Neural cell (in vitro differentiated cells): Measurements from ENCODE around the gene SSTR5. TPM values are rescaled to one million over a fixed set of nuclear protein-coding genes. Genes with fewer than 3 reads are reported as not detected.

Experiments
- H2AFZ ChIP-seq: fragments of 200-600, 300-800 bp; sonication (generic), shearing (Covaris generic); 2 replicates; pipeline ENCODE4 v1.6.0; 2014; ENCODE audit warnings: low read depth, mild to moderate bottlenecking, antibody characterized with exemption, low read length, moderate library complexity
- H3F3A ChIP-seq: fragments of 200-600 bp; shearing (Covaris generic); 2 replicates; pipeline ENCODE4 v1.6.1; 2016; ENCODE audit warnings: mild to moderate bottlenecking, moderate library complexity, mixed read lengths, antibody characterized with exemption, low read length; ENCODE audit not compliant: insufficient read depth, poor library complexity, severe bottlenecking
- H3K27ac ChIP-seq: fragments of 200-600, 300-800 bp; sonication (generic), shearing (Covaris generic); 2 replicates; pipeline ENCODE4 v1.5.1; 2014; ENCODE audit warnings: mild to moderate bottlenecking, low read length, moderate library complexity
- H3K27me3 ChIP-seq: fragments of 300-800, 200-600 bp; sonication (generic), shearing (Covaris generic); 2 replicates; pipeline ENCODE4 v1.6.0; 2014; ENCODE audit warnings: mild to moderate bottlenecking, low read depth, low read length, moderate library complexity; ENCODE audit not compliant: insufficient read depth
- H3K36me3 ChIP-seq: fragments of 300-800, 200-600 bp; sonication (generic), shearing (Covaris generic); 2 replicates; pipeline ENCODE4 v1.5.1; 2014; ENCODE audit warnings: mild to moderate bottlenecking, antibody characterized with exemption, low read length, moderate library complexity; ENCODE audit not compliant: insufficient read depth
- H3K4me2 ChIP-seq: fragments of 300-800, 200-600 bp; sonication (generic), shearing (Covaris generic); 2 replicates; pipeline ENCODE4 v1.6.0; 2014; ENCODE audit warnings: mild to moderate bottlenecking, low read length
- H3K4me3 ChIP-seq: fragments of 300-800, 200-600 bp; sonication (generic), shearing (Covaris generic); 2 replicates; pipeline ENCODE4 v1.5.1; 2014; ENCODE audit warnings: mild to moderate bottlenecking, low read length, moderate library complexity
- H3K79me2 ChIP-seq: fragments of 200-600 bp; shearing (Covaris generic); replicated peaks from 2 replicates; pipeline ENCODE4 v1.6.0; 2014; ENCODE audit warnings: mild to moderate bottlenecking, low read length, moderate library complexity; ENCODE audit not compliant: insufficient read depth
- H3K9ac ChIP-seq: fragments of 300-800, 200-600 bp; sonication (generic), shearing (Covaris generic); 2 replicates; pipeline ENCODE4 v1.6.1; 2016; ENCODE audit warnings: mild to moderate bottlenecking, low read length, mixed read lengths
- H3K9me2 ChIP-seq: fragments of 200-600 bp; shearing (Covaris generic); 2 replicates; pipeline ENCODE4 v1.6.1; 2016; ENCODE audit warnings: mild to moderate bottlenecking, low read length, mixed read lengths; ENCODE audit not compliant: insufficient read depth
- H3K9me3 ChIP-seq: fragments of 200-600, 300-800 bp; sonication (generic), shearing (Covaris generic); 2 replicates; pipeline ENCODE4 v1.6.1; 2016; ENCODE audit warnings: mild to moderate bottlenecking, mixed run types, low read length, moderate library complexity, mixed read lengths
- H4K20me1 ChIP-seq: fragments of 200-600 bp; shearing (Covaris generic); 2 replicates; pipeline ENCODE4 v1.6.1; 2016; ENCODE audit warnings: mild to moderate bottlenecking, mixed run types; ENCODE audit not compliant: insufficient read depth
- EP300 ChIP-seq: fragments of 450-650 bp; conservative IDR thresholded peaks from 2 replicates; pipeline ENCODE4 v1.6.1; 2014; ENCODE audit warnings: antibody characterized with exemption, mild to moderate bottlenecking, moderate library complexity; ENCODE audit not compliant: poor library complexity, severe bottlenecking
- EZH2 ChIP-seq: fragments of 200-600, 300-800 bp; shearing (Covaris generic), sonication (generic); IDR thresholded peaks from 2 replicates; pipeline ENCODE4 v1.6.1; 2014; ENCODE audit warnings: antibody characterized with exemption, low read length, borderline replicate concordance, mild to moderate bottlenecking; ENCODE audit not compliant: insufficient read depth, poor library complexity, severe bottlenecking
- MXI1 ChIP-seq: fragments of 450-650 bp; conservative IDR thresholded peaks from 2 replicates; pipeline ENCODE4 v1.6.1; 2014; ENCODE audit warnings: antibody characterized with exemption, mild to moderate bottlenecking; ENCODE audit not compliant: poor library complexity, severe bottlenecking
- POLR2AphosphoS5 ChIP-seq: IDR thresholded peaks from 2 replicates; pipeline ENCODE4 v1.6.1; 2012
- RAD21 ChIP-seq: fragments of 450-650 bp; conservative IDR thresholded peaks from 2 replicates; pipeline ENCODE4 v1.6.1; 2014; ENCODE audit warnings: antibody characterized with exemption, mild to moderate bottlenecking, moderate library complexity
- SMC3 ChIP-seq: fragments of 450-650 bp; conservative IDR thresholded peaks from 2 replicates; pipeline ENCODE4 v1.6.1; 2014; ENCODE audit warnings: antibody characterized with exemption, mild to moderate bottlenecking, moderate library complexity; ENCODE audit not compliant: poor library complexity
- TAF1 ChIP-seq: IDR thresholded peaks from 2 replicates; pipeline ENCODE4 v1.6.1; 2012; ENCODE audit warnings: low read depth
- polyA plus RNA-seq: library from polyadenylated mRNA; depleted of rRNA; stranded (reverse); fragments of >200 nt; gene quantifications from 2 replicates; pipeline ENCODE4 v1.2.3, GENCODE V29; 2014
- TF ChIP-seq, protein P1 (sequence below): IDR thresholded peaks from 2 replicates; pipeline ENCODE4 v1.6.1; 2012; ENCODE audit warnings: borderline replicate concordance
- TF ChIP-seq, protein P2 (sequence below): fragments of 450-650 bp; IDR thresholded peaks from 2 replicates; pipeline ENCODE4 v1.5.1; 2014; ENCODE audit warnings: antibody characterized with exemption, mild to moderate bottlenecking, moderate library complexity; ENCODE audit not compliant: poor library complexity, severe bottlenecking

SSTR5 gene
- polyA plus RNA-seq, 1 donor from 2014 or later, result not detected

DNA sequence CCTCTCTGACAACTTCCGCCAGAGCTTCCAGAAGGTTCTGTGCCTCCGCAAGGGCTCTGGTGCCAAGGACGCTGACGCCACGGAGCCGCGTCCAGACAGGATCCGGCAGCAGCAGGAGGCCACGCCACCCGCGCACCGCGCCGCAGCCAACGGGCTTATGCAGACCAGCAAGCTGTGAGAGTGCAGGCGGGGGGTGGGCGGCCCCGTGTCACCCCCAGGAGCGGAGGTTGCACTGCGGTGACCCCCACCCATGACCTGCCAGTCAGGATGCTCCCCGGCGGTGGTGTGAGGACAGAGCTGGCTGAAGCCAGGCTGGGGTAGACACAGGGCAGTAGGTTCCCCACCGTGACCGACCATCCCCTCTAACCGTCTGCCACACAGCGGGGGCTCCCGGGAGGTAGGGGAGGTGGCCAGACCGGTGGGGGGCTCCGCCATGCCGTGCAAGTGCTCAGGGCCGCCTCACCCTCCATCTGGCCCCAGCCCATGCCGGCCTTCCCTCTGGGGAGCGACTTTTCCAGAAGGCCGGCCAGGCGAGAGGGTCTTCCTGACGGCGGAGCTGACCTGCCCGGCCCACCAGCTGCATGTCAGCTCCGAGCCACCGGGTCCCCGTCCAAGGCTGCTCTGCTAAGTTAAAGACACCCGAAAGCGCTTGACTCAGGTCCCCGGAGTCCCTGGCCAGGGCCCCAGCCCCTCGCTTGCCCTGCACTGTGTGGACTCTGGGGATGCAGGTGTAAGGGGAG, 7.4 kb downstream of the SSTR5 start:
- Histone ChIP-seq H3F3A (no peaks in the 10 kb centered on the region), H3K4me3 (no peak overlapping the region), H3K4me2 (no peak overlapping the region), H3K27me3 (no peaks in the 10 kb centered on the region), H3K27ac (no peak overlapping the region), H3K36me3 (no peaks in the 10 kb centered on the region), H3K9ac (no peak overlapping the region), H3K79me2 (no peaks in the 10 kb centered on the region), H3K9me3 (no peaks in the 10 kb centered on the region), H4K20me1 (no peaks in the 10 kb centered on the region), H3K9me2 (no peaks in the 10 kb centered on the region), H2AFZ (no peak overlapping the region)
- TF ChIP-seq POLR2AphosphoS5, result no peak
- no peak for TF ChIP-seq EZH2
- no peak for TF ChIP-seq RAD21
- no peak for TF ChIP-seq MXI1
- TF ChIP-seq, protein P1, sequence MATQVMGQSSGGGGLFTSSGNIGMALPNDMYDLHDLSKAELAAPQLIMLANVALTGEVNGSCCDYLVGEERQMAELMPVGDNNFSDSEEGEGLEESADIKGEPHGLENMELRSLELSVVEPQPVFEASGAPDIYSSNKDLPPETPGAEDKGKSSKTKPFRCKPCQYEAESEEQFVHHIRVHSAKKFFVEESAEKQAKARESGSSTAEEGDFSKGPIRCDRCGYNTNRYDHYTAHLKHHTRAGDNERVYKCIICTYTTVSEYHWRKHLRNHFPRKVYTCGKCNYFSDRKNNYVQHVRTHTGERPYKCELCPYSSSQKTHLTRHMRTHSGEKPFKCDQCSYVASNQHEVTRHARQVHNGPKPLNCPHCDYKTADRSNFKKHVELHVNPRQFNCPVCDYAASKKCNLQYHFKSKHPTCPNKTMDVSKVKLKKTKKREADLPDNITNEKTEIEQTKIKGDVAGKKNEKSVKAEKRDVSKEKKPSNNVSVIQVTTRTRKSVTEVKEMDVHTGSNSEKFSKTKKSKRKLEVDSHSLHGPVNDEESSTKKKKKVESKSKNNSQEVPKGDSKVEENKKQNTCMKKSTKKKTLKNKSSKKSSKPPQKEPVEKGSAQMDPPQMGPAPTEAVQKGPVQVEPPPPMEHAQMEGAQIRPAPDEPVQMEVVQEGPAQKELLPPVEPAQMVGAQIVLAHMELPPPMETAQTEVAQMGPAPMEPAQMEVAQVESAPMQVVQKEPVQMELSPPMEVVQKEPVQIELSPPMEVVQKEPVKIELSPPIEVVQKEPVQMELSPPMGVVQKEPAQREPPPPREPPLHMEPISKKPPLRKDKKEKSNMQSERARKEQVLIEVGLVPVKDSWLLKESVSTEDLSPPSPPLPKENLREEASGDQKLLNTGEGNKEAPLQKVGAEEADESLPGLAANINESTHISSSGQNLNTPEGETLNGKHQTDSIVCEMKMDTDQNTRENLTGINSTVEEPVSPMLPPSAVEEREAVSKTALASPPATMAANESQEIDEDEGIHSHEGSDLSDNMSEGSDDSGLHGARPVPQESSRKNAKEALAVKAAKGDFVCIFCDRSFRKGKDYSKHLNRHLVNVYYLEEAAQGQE, result no peak
- TF ChIP-seq TAF1, result no peak
- no peak for TF ChIP-seq SMC3
- TF ChIP-seq, protein P2, sequence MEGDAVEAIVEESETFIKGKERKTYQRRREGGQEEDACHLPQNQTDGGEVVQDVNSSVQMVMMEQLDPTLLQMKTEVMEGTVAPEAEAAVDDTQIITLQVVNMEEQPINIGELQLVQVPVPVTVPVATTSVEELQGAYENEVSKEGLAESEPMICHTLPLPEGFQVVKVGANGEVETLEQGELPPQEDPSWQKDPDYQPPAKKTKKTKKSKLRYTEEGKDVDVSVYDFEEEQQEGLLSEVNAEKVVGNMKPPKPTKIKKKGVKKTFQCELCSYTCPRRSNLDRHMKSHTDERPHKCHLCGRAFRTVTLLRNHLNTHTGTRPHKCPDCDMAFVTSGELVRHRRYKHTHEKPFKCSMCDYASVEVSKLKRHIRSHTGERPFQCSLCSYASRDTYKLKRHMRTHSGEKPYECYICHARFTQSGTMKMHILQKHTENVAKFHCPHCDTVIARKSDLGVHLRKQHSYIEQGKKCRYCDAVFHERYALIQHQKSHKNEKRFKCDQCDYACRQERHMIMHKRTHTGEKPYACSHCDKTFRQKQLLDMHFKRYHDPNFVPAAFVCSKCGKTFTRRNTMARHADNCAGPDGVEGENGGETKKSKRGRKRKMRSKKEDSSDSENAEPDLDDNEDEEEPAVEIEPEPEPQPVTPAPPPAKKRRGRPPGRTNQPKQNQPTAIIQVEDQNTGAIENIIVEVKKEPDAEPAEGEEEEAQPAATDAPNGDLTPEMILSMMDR, result no peak
- no peak for TF ChIP-seq EP300

DNA sequence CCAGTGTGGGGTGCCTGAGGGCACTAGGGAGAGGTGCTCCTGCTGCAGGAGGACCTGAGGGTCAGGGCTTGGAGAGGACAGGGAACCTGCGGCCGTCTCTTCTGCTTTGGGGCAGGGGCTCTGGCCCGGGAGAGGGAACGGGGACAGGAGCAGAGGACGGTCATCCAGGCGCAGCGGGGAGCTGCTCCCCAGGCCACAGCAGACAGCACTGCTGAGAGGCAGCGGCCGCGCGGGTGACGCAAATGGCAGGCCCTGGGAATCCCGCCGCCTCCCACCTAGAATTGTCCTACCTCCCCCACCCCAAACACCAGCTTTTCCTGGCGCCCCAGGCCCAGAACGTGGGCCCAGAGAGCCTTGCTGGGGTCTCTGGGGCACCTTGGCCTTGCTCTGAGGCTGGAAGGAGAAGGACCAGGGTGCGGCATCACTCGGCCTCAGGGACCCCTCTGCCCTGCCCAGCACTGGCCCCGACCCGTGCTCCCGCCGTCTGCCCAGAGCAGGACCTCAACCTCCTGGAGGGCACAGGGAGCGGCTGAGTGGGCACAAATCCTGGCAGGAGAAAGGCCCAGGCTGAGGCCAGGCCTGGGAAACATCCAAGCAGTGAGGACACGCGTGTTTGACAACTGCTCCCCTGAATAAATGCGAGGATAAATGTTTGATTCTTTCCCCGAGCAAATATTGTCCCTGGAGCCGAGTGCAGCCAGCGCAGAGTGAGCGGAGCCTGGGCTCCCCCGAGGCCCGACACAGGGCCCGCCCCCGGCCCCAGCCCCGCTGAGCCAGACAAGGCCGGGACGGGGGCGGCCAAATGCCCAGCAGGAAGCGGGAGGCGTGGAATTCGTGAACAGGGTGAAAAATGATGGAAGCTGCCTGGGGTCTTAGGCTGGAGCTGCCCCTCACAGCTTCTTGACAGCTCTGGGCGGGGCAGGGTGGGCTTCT, 8.5 kb downstream of the SSTR5 start:
- Histone ChIP-seq H3K9me3 (no peaks in the 10 kb centered on the region), H3K4me3 (no peak overlapping the region), H3K9ac (no peak overlapping the region), H2AFZ (no peak overlapping the region), H3K36me3 (no peaks in the 10 kb centered on the region), H4K20me1 (no peaks in the 10 kb centered on the region), H3K27me3 (no peaks in the 10 kb centered on the region), H3K4me2 (no peak overlapping the region), H3F3A (no peaks in the 10 kb centered on the region), H3K27ac (no peak overlapping the region), H3K9me2 (no peaks in the 10 kb centered on the region), H3K79me2 (no peaks in the 10 kb centered on the region)
- TF ChIP-seq SMC3, result no peak
- TF ChIP-seq, protein P2, result no peak
- no peak for TF ChIP-seq EZH2
- no peak for TF ChIP-seq MXI1
- TF ChIP-seq RAD21, result no peak
- no peak for TF ChIP-seq POLR2AphosphoS5
- TF ChIP-seq TAF1, result no peak
- no peak for TF ChIP-seq EP300
- TF ChIP-seq, protein P1, result no peak
